GM13976 (cell line): Measurements from ENCODE around the gene DAGLA.

Experiments used
- DNase-seq: peaks from one replicate; pipeline ENCODE4 v3.0.0; 2012; ENCODE audit warnings: low spot score
- in situ Hi-C: fragments of 300-500 bp; cut with MboI; formaldehyde crosslinking; loops from one replicate; pipeline ENCODE4 v1.12.0; 2022; ENCODE audit warnings: low sequenced_read_pairs, mixed read lengths, inconsistent platforms; ENCODE audit not compliant: unreplicated experiment
- TF ChIP-seq, protein P1 (sequence below): IDR thresholded peaks from 2 replicates; pipeline ENCODE4 v1.5.1; 2012; ENCODE audit warnings: borderline replicate concordance, mild to moderate bottlenecking; ENCODE audit not compliant: insufficient read depth; ENCODE audit errors: extremely low read depth, missing control alignments, control extremely low read depth

The DAGLA gene

DNA sequence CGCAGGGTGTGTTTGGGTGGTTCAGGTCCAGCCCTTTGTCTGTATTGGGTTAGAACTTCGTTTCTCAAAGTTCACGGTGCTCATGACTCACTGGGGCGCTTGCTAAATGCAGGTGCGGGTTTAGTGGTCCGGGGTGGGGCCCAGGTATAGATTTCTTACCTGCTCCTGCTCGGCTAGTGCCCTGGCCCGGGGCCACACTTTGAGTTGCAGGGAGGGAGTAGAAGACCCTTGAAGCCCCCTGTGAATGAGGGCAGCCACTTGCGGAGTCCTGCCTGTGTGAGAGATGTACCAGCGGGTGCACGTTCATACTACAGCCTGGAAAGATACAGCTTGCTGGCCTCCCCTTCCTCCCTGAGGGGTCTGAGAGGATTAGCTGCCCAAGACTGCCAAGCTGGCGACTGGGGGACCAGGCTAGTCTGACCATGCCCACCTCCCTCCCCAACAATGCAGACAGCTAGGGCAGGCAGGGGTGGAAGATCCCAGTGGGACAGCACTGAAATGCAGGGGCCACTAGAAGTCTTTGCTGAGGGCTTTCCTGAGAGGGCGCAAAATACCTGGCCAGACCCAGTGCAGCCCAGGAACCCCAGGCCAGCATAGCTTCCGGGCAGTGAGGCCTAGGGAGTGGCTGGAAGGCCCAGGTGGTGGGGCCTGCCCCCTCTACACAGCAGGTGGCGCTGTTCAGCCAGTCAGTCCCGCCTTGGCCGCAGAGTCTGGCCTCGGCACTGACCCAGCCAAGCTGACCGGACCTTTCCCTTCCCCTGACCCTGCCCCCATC lies 67.2 kb downstream of the DAGLA start:
- peak; percentile 90 for DNase-seq
- TF ChIP-seq, protein P1, sequence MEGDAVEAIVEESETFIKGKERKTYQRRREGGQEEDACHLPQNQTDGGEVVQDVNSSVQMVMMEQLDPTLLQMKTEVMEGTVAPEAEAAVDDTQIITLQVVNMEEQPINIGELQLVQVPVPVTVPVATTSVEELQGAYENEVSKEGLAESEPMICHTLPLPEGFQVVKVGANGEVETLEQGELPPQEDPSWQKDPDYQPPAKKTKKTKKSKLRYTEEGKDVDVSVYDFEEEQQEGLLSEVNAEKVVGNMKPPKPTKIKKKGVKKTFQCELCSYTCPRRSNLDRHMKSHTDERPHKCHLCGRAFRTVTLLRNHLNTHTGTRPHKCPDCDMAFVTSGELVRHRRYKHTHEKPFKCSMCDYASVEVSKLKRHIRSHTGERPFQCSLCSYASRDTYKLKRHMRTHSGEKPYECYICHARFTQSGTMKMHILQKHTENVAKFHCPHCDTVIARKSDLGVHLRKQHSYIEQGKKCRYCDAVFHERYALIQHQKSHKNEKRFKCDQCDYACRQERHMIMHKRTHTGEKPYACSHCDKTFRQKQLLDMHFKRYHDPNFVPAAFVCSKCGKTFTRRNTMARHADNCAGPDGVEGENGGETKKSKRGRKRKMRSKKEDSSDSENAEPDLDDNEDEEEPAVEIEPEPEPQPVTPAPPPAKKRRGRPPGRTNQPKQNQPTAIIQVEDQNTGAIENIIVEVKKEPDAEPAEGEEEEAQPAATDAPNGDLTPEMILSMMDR = peak; percentile 96
- in situ Hi-C loops = no loop called here

DNA sequence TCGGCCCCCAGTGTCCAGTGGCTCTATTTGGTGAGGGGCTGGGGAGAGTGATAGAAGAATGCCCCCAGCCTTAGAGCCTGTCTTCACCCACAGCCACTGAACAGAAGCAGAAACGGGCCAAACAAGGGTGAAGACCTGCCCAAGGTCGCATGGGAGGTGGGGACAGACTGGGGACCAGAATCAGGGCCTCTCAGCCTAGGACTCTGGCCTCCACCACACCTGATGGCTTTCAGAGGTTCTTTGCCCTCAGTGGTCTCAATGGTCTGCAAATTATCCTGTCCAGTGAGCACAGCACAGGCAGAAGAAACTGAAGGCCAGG lies 67.7 kb downstream of the DAGLA start:
- in situ Hi-C loops = no loop called here
- DNase-seq = no peak
- TF ChIP-seq, protein P1 = no peak

DNA sequence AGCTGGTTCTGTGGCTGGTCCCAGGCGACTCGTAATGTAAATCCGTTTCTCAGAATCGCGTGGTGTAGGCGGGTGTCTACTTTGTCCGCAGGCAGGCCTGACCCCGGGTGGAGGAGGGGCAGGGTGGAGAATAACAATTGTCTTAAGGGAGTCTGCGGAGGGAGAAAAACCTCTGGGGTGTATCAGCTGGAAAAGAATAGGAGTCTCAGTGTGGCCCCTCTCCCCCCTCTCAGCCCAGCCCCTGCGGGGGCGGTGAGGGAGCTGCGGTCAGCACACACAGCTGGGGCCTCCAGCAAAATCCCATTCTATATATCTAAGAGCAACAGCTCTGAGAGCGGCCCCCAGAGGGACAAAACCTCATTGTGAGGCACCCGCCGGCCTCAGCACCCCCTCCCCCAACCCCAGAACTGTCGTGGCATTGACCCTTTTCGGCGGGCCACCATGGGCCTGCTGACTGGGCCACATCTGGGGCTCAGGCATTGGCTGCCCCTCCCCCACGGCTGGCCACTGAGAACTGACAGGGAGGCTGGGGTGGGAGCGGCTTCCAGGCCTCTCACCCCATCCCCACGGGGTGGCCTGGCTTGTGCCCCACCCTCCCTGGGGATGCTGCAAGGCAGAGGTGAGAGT lies 69.5 kb downstream of the DAGLA start:
- TF ChIP-seq, protein P1 = no peak
- in situ Hi-C loops = no loop called here
- DNase-seq = no peak

DNA sequence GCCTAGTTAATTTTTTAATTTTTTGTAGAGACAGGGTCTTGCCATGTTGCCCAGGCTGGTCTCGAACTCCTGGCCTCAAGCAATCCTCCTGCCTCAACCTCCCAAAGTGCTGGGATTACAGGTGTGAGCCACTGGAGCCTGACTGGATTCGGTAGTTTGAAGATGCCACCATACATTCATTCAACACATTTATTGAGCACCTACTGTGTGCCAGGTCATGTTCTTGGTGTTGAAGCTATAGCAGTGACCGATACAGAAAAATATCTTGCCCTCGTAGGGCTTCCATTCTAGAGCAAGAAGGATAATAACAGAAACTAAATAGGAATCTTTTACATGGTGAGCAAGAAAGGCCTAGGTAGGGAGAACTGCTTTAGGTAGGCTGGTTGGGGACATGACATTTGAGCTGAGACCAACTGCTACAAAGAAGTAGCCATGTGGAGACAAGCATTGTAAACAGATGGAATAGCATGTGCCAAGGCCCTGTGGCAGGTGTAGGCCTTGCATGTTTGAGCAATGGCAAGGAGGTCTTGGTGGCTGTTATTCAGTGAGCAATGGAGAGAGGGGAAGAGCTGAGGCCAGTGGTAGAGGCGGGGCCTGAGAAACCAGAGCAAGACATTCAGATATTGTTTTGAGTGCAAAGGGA lies 70.6 kb downstream of the DAGLA start:
- in situ Hi-C loops = no loop called here
- DNase-seq = no peak
- TF ChIP-seq, protein P1 = no peak

DNA sequence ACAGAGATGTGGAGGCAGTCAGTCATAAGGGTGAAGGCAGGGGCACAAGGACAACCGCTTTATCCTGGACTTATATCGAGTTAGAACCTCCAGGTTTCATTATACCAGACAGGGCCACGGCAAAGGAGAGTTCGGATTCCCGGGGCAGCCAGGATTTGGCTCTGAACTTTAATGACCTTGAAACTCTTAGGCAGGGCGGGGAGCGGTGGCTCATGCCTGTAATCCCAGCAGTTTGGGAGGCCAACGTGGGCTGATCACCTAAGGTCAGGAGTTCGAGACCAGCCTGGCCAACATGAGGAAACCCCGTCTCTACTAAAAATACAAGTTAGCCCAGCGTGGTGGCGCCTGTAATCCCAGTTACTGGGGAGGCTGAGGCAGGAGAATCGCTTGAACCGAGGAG lies 71.2 kb downstream of the DAGLA start:
- TF ChIP-seq, protein P1 = no peak
- in situ Hi-C loops = no loop called here
- no peak for DNase-seq

DNA sequence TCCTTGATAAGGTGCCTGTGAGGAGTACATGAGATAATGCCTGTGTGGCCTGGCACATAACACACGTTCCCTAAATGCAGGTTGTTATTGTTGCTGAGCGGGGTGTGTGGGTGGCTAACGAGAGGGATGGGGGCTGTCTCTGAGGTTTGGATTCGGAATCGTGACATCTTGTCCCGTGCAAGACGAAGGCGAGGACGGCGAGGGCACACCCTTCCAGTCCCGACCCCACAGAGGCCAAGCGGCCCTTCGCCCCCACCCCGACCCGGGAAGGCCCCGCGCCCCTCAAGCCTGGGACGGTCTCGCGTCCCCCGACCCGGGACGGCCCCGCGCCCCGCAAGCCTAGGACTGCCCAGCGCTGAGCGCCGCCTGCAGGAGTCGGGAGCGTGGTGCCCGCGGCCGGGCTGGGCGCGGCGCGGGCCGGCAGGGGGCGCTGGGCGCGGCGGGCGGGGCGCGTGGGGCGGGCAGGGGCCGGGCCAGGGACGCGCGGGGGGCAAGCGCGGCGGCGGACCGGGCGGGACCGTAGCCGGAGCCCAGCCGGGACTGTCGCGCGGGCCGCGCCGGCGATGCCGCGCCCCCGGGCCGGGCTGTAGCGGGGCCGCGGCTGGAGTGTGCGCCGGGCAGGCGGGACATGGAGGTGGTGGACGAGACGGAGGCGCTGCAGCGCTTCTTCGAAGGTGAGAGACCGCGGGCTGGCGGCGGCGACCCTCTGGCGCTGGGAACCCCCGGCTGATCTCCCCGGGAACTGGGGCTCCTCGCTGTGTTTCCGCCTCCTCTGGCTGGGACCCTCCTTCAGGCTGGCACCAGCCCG lies 72.1 kb downstream of the DAGLA start, which contains the start of gene MYRF:
Gene MYRF, plus strand, starts transcription at position 520 of the 808 bp plus-strand sequence. Its CDS starts 109 bp downstream, at position 629.
- in situ Hi-C loops = no loop called here
- TF ChIP-seq, protein P1 = peak; percentile 89
- DNase-seq = peak; percentile 86
